Right lobe of liver (tissue), 6 donors: ENCODE measurements around the gene COL23A1. TPM values are rescaled to one million over a fixed set of nuclear protein-coding genes. Genes with fewer than 3 reads are reported as not detected.

Experiments
- ATAC-seq, 4 donors: fragments of 200-7000 bp; cut with Tn5 transposase; one replicate each; pipeline ENCODE4 v1.9.1; 2020; ENCODE audit warnings: mild to moderate bottlenecking in 4 of 4, moderate library complexity in 4 of 4
- DNase-seq, 3 donors: peaks; one replicate each; pipeline ENCODE4 v3.0.0-alpha.2; 2020
- H3K27ac ChIP-seq, 3 donors: fragments of 200-600 bp; one replicate each; pipeline ENCODE4 v1.8.0; 2022
- H3K27me3 ChIP-seq, 2 donors: fragments of 200-600 bp; one replicate each; pipeline ENCODE4 v1.8.0; 2022
- H3K36me3 ChIP-seq, 4 donors: fragments of 200-600 bp; sonication (generic) in 1 of 4; one replicate each; pipeline versions ENCODE4 v1.5.1 to v1.8.0; 2017 to 2022; ENCODE audit warnings: control low read depth in 1 of 4
- H3K4me1 ChIP-seq, 4 donors: fragments of 200-600 bp; sonication (generic) in 1 of 4; one replicate each; pipeline versions ENCODE4 v1.5.1 to v1.8.0; 2017 to 2022; ENCODE audit warnings: control low read depth in 1 of 4
- H3K4me3 ChIP-seq, 3 donors: fragments of 200-600 bp; one replicate each; pipeline ENCODE4 v1.8.0; 2022
- H3K9me3 ChIP-seq, 4 donors: fragments of 200-600 bp; sonication (generic) in 1 of 4; one replicate each; pipeline versions ENCODE4 v1.5.1 to v1.8.0; 2017 to 2022; ENCODE audit warnings: control low read depth in 1 of 4
- POLR2A ChIP-seq: fragments of 450-650 bp; IDR thresholded peaks from one replicate; pipeline ENCODE4 v1.6.1; 2017; ENCODE audit warnings: antibody characterized with exemption, mild to moderate bottlenecking
- WGBS: methylation state at CpG from one replicate; pipeline ENCODE4 v1.1.6; 2018; ENCODE audit warnings: low coverage, low lambda C conversion rate; ENCODE audit not compliant: insufficient coverage; ENCODE audit errors: missing lambda C conversion rate; 5-methylcytosine and 5-hydroxymethylcytosine counted together
- intact Hi-C, 2 donors: fragments of 100-400 bp; cut with DNase I; formaldehyde crosslinking; loops; one replicate each; pipeline versions ENCODE4 v1.11.2 to v1.14.1; 2022
- total RNA-seq, 6 experiments: library from RNA; depleted of rRNA in 2 of 6; stranded (reverse); fragments of >200 nt in 2 of 6; fragmentation: NEBNext Ultra II Directional in 3 of 6; extraction: Animal tissue kit (Norgen Biotek cat#: 25700) in 3 of 6; gene quantifications; one replicate each; pipeline versions ENCODE4 v1.1.0 to v1.2.4, GENCODE V29; 2016 to 2023
- TF ChIP-seq, protein P1 (sequence below), 4 donors: fragments of 200-600 bp in 3 of 4; fragments of 450-650 bp in 1 of 4; IDR thresholded peaks; one replicate each; pipeline versions ENCODE4 v1.5.1 to v1.8.0; 2016 to 2022; ENCODE audit warnings: antibody characterized with exemption in 4 of 4, mild to moderate bottlenecking in 2 of 4
- donor health status: DM: no; HTN: yes; CAD: no.
- donor health status: DM: no; HTN: no; CAD: no.
- donor health status: DM: no; HTN: no; CAD: no.
- donor health status: DM: no; HTN: yes; CAD: no.
- donor health status: DM: no; HTN: yes; CAD: no.

The COL23A1 gene
- total RNA-seq, 6 experiments from 2014 or later = 0.25 to 1.2 (median 0.50) TPM

DNA sequence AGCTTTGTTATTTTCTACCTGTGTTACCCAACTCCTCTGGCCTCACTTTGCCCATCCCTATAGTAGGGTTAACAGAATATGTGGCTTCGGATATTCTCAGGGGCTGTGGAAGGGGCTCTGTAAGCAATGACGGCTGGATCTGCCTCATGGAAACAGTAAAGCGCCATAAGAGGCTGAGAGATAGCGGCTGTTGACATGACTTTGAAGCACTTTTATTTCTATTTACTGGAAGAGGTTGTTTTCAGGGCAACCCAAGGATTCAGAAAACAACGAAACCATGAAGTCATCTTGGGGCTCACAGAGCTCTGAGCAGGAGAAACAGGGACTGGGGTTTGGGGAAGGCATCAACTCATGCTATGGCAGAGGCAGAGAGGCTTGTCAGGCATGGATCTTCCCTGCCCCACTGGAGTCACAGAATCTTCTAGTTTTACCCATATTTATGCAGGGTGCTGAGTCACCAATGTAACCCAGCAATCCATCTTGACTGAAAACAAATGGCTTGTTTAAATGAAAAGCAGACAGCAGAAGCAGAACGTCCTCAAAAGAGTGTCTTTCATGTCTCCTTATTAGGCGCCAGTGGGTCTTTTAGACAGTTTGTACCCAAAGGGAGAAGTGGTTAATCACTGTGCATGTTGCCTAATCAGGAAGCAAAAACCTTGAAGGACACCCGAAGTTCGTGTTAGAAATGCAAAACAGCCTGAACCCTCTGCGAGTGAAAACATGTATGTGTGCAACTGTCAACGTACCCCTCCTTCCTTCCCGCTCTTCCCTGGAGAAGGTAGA lies 113.0 kb downstream of the COL23A1 start:
- TF ChIP-seq, protein P1, sequence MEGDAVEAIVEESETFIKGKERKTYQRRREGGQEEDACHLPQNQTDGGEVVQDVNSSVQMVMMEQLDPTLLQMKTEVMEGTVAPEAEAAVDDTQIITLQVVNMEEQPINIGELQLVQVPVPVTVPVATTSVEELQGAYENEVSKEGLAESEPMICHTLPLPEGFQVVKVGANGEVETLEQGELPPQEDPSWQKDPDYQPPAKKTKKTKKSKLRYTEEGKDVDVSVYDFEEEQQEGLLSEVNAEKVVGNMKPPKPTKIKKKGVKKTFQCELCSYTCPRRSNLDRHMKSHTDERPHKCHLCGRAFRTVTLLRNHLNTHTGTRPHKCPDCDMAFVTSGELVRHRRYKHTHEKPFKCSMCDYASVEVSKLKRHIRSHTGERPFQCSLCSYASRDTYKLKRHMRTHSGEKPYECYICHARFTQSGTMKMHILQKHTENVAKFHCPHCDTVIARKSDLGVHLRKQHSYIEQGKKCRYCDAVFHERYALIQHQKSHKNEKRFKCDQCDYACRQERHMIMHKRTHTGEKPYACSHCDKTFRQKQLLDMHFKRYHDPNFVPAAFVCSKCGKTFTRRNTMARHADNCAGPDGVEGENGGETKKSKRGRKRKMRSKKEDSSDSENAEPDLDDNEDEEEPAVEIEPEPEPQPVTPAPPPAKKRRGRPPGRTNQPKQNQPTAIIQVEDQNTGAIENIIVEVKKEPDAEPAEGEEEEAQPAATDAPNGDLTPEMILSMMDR (IDR thresholded peaks at IDR 0.05) = no peak
- TF ChIP-seq POLR2A = no peak
- DNase-seq (no peak), ATAC-seq (peak in 2 of 4 donors; percentile 31 to 59)
- Histone ChIP-seq H3K27me3 (no peaks in the 10 kb centered on the region), H3K9me3 (no peaks in the 10 kb centered on the region), H3K27ac (peak overlapping the region in 1 of 3 donors; percentile 29), H3K4me3 (no peak overlapping the region), H3K4me1 (peaks cover 0 to 11% (median 4%) of the 10 kb centered on the region in 4 donors), H3K36me3 (no peaks in the 10 kb centered on the region)
- WGBS = 62% methylated on average over 12 of the region's 12 CpGs
- intact Hi-C loops = no loop called here

DNA sequence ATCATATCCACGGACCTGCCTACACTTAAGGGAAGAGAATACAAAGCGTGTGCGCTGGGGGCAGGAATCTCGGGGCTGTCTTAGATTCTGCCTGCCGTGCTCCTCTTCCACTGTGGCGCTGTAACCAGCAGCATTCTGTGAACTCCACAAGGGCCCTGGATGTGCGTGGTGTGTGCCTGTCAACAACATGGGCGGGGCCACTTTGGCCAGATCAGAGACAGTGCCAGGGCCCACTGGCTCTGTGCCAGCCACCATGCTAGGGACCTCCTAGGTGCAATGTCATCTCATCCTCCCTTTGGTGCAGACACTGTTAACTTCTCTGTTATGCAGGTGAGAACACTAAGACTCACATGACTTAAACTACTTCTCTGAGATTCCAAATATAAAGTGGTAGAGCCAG lies 113.7 kb downstream of the COL23A1 start:
- no peaks in the 10 kb centered on the region for H3K36me3 ChIP-seq
- no peaks in the 10 kb centered on the region for H3K27me3 ChIP-seq
- intact Hi-C loops = no loop called here
- ATAC-seq (no peak), DNase-seq (no peak)
- 83% methylated on average over 1 of the region's 8 CpGs for WGBS
- TF ChIP-seq POLR2A = no peak
- TF ChIP-seq, protein P1 (IDR thresholded peaks at IDR 0.05) = no peak
- H3K4me3 ChIP-seq = no peak overlapping the region
- H3K4me1 ChIP-seq = peaks cover 0 to 11% (median 4%) of the 10 kb centered on the region in 4 donors
- H3K27ac ChIP-seq = no peak overlapping the region
- H3K9me3 ChIP-seq = no peaks in the 10 kb centered on the region

DNA sequence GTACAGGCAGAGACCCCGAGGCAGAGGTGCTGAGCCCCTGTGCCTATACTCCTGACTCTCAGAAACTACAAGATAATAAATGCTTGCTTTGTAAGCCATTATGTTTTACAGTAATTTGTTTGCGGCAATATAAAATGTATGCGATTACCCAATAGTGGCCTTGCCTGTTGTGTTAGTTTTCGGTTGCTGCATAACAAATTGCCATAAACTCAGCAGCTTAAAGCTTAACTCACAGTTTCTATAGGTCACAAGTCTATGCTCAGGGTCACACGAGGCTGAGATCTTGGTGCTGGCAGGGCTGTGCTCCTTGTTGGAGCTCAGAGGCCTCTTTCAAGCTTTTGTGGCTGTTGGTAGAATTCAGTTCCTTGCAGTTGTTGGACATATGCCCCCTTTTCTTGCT lies 114.8 kb downstream of the COL23A1 start:
- no peaks in the 10 kb centered on the region for H3K9me3 ChIP-seq
- peaks cover 0 to 11% (median 4%) of the 10 kb centered on the region in 4 donors for H3K4me1 ChIP-seq
- ATAC-seq = no peak
- no peak for TF ChIP-seq POLR2A
- TF ChIP-seq, protein P1 (IDR thresholded peaks at IDR 0.05) = no peak
- no peak for DNase-seq
- H3K27ac ChIP-seq = no peak overlapping the region
- H3K27me3 ChIP-seq = no peaks in the 10 kb centered on the region
- H3K4me3 ChIP-seq = no peak overlapping the region
- 76% methylated on average over 4 of the region's 5 CpGs for WGBS
- intact Hi-C loops = no loop called here
- no peaks in the 10 kb centered on the region for H3K36me3 ChIP-seq

DNA sequence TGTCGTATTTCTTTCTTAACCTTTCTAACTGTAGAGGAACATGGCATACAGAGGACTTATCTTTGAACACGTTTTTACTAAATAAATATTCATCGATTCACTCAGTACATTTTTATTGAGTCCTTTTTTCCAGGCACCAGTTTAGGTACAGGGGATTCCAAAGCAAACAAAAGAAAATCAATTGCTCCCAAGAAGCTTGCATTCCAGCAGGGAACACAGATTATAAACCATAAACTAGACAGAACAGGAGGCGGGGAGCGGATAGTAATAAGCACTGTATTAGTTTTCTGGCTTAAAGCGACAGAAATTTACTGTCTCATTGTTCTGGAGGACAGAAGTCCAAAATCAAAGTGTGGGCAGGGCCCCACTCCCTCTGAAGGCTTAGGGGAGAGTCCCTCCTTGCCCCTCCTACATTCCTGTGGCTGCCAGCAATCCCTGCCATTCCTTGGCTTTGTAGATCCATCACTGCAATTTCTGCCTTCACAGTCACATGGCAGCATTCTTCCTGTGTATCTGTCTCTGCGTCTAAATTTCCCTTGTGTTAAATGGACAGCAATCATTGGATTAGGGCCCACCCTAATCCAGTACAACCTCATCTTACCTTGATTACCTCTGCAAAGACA lies 115.5 kb downstream of the COL23A1 start:
- no peak for DNase-seq
- TF ChIP-seq, protein P1 (IDR thresholded peaks at IDR 0.05) = no peak
- TF ChIP-seq POLR2A = no peak
- WGBS = 12% methylated on average over 7 of the region's 7 CpGs

More for the DNA sequence above, 115.5 kb downstream of the COL23A1 start:
- Histone ChIP-seq H3K36me3 (no peaks in the 10 kb centered on the region), H3K27me3 (no peaks in the 10 kb centered on the region), H3K4me1 (peaks cover 0 to 11% (median 4%) of the 10 kb centered on the region in 4 donors), H3K9me3 (no peaks in the 10 kb centered on the region), H3K27ac (no peak overlapping the region), H3K4me3 (no peak overlapping the region)
- intact Hi-C loops = no loop called here
- ATAC-seq = peak; percentile 51 to 85 (median 70)
